Muscle of leg (tissue), 11 donors: ENCODE measurements around the gene NT5DC3. TPM values are rescaled to one million over a fixed set of nuclear protein-coding genes. Genes with fewer than 3 reads are reported as not detected.

ENCODE experiments used
- DNase-seq: peaks from one replicate; pipeline ENCODE4 v3.0.0; 2013
- H3K27ac ChIP-seq: one replicate; pipeline ENCODE4 v1.5.1; 2013; ENCODE audit warnings: mild to moderate bottlenecking, low read length, control low read depth
- H3K27me3 ChIP-seq: one replicate; pipeline ENCODE4 v1.6.1; 2013; ENCODE audit warnings: low read length; ENCODE audit not compliant: control insufficient read depth, insufficient read depth
- H3K36me3 ChIP-seq: one replicate; pipeline ENCODE4 v1.6.1; 2013; ENCODE audit warnings: low read length; ENCODE audit not compliant: control insufficient read depth, insufficient read depth
- H3K4me1 ChIP-seq: one replicate; pipeline ENCODE4 v1.6.1; 2013; ENCODE audit warnings: low read length; ENCODE audit not compliant: control insufficient read depth, insufficient read depth
- H3K4me3 ChIP-seq: one replicate; pipeline ENCODE4 v1.5.1; 2013; ENCODE audit warnings: low read length, control low read depth
- H3K9me3 ChIP-seq: replicated peaks from 2 replicates; pipeline ENCODE4 v1.6.1; 2013; ENCODE audit warnings: low read depth, low read length; ENCODE audit not compliant: control insufficient read depth
- WGBS: methylation state at CpG from one replicate; pipeline ENCODE4 v1.1.5; 2013; ENCODE audit warnings: missing lambda C conversion rate; ENCODE audit not compliant: insufficient coverage; 5-methylcytosine and 5-hydroxymethylcytosine counted together
- polyA plus RNA-seq, 8 donors: library from polyadenylated mRNA; unstranded; fragments of 120-200 nt; gene quantifications; one replicate each; pipeline versions ENCODE4 v1.2.1 to v1.2.3, GENCODE V29; 2013; ENCODE audit warnings: inconsistent platforms in 1 of 8, low replicate concordance in 1 of 8; ENCODE audit not compliant: insufficient read length in 8 of 8, insufficient read depth in 1 of 8
- total RNA-seq: library from RNA; stranded (reverse); fragments of 120-200 nt; gene quantifications from one replicate; pipeline ENCODE4 v1.2.4, GENCODE V29; 2013

NT5DC3 gene
- total and polyA plus RNA-seq, 9 donors = 4.6 to 8.7 (median 7.1) TPM

GRCh38 chr12:103772367-103773108, 68.5 kb downstream of the NT5DC3 start:
- H3K27me3 ChIP-seq = no peaks in the 10 kb centered on the region
- H3K9me3 ChIP-seq = no peaks in the 10 kb centered on the region
- H3K36me3 ChIP-seq = peaks cover 20% of the 10 kb centered on the region
- no peak overlapping the region for H3K4me3 ChIP-seq
- H3K27ac ChIP-seq = peak overlapping the region; percentile 7
- WGBS = 74% methylated on average over 5 of the region's 7 CpGs
- H3K4me1 ChIP-seq = peaks cover 14% of the 10 kb centered on the region
- peak; percentile 15 for DNase-seq

DNA sequence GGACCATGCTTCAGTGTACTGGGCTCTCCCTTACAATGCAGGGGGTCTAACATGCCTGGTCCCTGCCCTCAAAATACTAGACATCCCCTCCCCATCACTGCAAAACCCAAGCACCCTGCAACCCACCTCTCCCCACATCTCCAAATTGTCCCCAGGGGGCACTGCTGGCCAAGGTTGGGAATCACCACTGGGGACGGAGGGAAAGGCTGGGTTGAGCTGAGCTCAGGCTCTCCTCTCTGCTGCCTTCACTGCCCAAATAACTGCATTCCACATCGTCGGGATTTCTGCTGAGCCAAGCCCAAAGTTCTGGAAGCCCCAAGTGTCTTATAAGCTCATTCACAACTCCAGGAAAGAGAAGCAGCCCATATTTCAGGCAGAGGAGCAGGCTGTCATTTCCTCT, 69.6 kb downstream of the NT5DC3 start:
- H3K4me1 ChIP-seq = peaks cover 14% of the 10 kb centered on the region
- H3K4me3 ChIP-seq = no peak overlapping the region
- peaks cover 10% of the 10 kb centered on the region for H3K36me3 ChIP-seq
- 33% methylated on average over 3 of the region's 3 CpGs for WGBS
- DNase-seq = peak; percentile 19
- no peaks in the 10 kb centered on the region for H3K9me3 ChIP-seq
- no peaks in the 10 kb centered on the region for H3K27me3 ChIP-seq
- no peak overlapping the region for H3K27ac ChIP-seq

DNA sequence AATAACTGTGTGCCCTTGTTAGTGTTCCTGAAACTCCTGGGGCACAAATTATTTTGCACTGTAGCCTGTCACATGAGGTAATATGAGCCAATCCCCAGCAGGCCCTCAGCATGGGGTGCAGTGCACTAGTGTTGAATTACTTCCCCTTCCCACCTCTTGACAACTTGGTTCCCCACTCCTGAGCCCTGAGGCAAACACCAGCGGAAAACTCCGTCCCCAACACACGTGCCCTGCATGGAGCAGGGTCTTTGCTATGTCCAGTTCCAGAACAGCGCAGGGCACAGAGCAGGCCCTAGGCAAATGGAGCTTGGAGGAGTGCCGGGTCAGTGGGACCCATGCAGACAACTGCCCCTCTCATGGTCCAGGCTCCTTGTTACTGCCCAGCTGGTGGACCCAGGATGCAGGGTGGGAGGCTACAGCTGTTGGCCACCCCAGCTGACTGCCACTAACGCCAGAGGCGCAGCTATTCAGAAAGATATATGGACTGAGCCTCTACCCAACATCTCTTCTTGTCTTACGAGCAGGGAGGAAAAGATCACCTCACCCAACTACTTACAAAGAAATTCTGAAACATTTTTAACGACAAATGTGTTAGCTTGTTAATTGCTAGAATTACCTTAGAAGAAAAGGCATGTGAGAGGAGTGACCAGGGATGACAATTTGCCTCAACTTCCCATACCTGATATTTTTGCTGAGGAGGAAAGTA, 71.6 kb downstream of the NT5DC3 start:
- H3K27me3 ChIP-seq = no peaks in the 10 kb centered on the region
- peaks cover 14% of the 10 kb centered on the region for H3K4me1 ChIP-seq
- H3K36me3 ChIP-seq = peaks cover 5% of the 10 kb centered on the region
- peak; percentile 5 for DNase-seq
- H3K27ac ChIP-seq = no peak overlapping the region
- WGBS = 73% methylated on average over 5 of the region's 9 CpGs
- no peaks in the 10 kb centered on the region for H3K9me3 ChIP-seq
- no peak overlapping the region for H3K4me3 ChIP-seq

DNA sequence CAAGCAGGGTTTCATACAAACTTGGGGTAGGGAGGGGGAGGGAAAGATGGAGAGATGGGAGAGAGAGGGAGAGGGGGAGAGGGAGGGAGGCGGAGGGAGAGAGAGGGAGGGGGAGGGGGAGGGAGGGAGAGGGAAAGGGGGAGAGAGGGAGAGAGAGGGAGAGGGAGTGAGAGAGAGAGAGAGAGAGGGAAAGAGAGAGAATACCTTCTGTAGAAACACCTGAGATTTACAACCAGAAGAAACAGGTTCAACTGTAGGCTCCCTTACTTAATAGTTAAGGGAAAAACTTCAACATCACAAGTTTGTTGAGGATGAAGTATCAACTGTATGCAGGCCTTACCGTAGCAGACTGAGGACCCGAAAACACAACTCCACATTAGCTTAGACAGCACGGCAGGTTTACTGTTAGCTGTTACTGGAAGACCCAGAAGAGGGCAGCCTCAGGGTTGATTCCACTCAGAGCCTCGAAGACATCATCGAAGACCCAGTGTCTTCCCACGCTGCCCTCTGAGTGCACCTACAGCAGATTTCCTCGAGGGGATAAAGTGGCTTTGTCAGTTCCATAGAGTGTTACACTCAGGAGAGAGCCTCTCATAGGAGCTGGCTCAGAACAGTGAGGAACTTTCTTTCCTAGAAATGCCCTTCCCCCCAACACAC, 72.4 kb downstream of the NT5DC3 start:
- Histone ChIP-seq H3K9me3 (no peaks in the 10 kb centered on the region), H3K36me3 (peaks cover 5% of the 10 kb centered on the region), H3K4me1 (peaks cover 14% of the 10 kb centered on the region), H3K27me3 (no peaks in the 10 kb centered on the region), H3K4me3 (no peak overlapping the region), H3K27ac (no peak overlapping the region)
- no peak for DNase-seq
- 73% methylated on average over 2 of the region's 8 CpGs for WGBS

DNA sequence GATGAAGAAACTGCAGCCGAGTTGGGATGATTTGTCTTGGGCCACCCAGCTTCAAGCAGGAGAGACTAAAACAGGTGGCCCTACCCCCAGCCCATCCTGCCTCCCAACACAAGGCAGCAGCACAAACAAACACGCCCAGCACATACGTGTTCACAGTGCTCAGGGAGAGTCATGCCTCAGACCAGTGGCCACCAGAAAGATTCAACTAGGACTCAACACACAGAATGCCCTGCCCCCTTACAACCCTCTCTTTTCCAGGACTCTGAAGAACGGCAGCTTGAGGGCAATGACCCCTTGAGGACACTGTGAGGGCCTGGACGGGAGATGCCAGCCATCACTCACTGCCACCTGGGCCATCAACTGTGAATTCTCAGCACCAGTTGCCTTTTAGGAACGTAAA, 75.0 kb downstream of the NT5DC3 start:
- 83% methylated on average over 4 of the region's 6 CpGs for WGBS
- Histone ChIP-seq H3K9me3 (no peaks in the 10 kb centered on the region), H3K27me3 (no peaks in the 10 kb centered on the region), H3K4me3 (no peak overlapping the region), H3K27ac (no peak overlapping the region), H3K36me3 (peaks cover 4% of the 10 kb centered on the region), H3K4me1 (peaks cover 5% of the 10 kb centered on the region)
- DNase-seq = no peak

DNA sequence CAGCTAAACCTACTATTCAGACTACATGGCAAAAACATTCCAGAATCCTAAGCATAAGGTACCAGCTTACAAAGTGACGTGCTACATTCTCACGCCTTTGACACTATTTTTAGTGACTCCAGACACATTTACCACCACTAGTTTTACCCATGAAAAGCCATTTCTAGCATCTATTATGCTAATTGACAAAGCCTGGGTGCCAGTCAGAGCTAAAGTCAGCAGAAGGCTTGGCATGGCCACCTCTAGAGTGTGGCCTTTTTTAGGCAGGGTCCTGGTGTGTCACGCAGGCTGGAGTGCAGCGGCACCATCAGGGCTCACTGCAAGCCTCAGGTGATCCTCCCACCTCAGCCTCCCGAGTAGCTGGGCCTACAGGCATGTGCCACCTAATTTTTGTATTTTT, 75.7 kb downstream of the NT5DC3 start:
- H3K27me3 ChIP-seq = no peaks in the 10 kb centered on the region
- H3K4me3 ChIP-seq = no peak overlapping the region
- no peak for DNase-seq
- H3K9me3 ChIP-seq = no peaks in the 10 kb centered on the region
- H3K36me3 ChIP-seq = no peaks in the 10 kb centered on the region
- 97% methylated on average over 4 of the region's 5 CpGs for WGBS
- no peak overlapping the region for H3K27ac ChIP-seq
- H3K4me1 ChIP-seq = peaks cover 5% of the 10 kb centered on the region

DNA sequence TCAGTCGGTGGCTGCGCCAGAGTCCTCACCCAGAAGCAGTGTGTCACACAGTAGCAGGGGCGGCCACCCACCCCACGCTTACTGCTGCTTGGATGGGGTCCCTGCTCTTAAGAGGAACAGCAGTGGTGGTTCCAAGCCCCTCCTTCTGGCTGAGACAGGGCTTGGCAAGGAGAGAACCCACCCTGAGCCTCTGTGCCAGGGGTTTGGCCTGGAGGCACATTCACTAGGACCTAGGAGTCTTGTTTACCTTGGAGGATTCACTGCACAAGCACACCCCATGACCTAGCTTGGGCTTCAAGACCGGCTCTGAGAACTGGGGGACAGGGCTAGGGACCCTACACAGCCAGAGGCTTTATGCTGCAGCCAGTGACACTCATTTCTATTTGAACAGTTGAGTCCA, 78.6 kb downstream of the NT5DC3 start:
- H3K36me3 ChIP-seq = no peaks in the 10 kb centered on the region
- no peak overlapping the region for H3K27ac ChIP-seq
- WGBS = 62% methylated on average over 5 of the region's 5 CpGs
- DNase-seq = no peak
- H3K4me3 ChIP-seq = no peak overlapping the region
- H3K9me3 ChIP-seq = no peaks in the 10 kb centered on the region
- no peaks in the 10 kb centered on the region for H3K27me3 ChIP-seq
- H3K4me1 ChIP-seq = peaks cover 8% of the 10 kb centered on the region

DNA sequence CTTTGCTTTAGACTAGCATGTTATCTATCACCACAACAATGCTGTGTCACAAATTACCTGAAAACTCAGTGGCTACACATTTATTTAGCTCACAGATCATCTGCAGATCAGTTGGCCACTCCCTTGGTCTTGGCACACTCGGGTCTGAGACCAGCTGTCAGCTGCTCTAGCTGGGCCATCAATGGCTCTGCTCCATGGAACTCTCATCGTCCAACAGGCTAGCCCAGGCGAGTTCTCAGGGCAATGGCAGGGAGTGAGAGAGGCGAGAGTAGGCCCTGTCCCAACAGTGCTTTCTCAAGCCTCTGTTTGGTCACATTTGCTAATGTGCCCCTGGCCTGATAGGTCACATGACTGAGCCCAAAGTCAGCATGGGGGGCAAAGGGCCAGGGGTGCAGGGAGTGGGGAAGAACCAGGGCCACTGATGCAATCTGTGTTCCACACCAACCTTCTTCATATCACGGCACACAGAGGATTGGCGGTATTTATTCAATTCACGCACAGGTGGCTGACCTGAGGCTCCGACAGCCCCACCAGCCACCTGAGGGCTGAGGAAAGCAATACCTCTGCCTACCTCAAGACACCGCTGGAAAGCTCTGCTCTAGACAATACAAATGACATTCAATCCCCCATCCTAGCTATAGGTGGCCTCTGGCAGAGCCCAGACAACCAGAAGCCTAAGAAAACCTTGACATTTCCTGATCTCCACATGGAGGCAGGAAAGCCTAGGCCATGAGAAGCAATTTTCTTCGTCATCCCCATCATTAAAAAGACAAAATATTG, 82.5 kb downstream of the NT5DC3 start:
- H3K4me1 ChIP-seq = peaks cover 8% of the 10 kb centered on the region
- H3K27me3 ChIP-seq = no peaks in the 10 kb centered on the region
- WGBS = 91% methylated on average over 10 of the region's 10 CpGs
- no peak overlapping the region for H3K27ac ChIP-seq
- DNase-seq = peak; percentile 37
- H3K36me3 ChIP-seq = no peaks in the 10 kb centered on the region
- no peak overlapping the region for H3K4me3 ChIP-seq
- H3K9me3 ChIP-seq = no peaks in the 10 kb centered on the region

DNA sequence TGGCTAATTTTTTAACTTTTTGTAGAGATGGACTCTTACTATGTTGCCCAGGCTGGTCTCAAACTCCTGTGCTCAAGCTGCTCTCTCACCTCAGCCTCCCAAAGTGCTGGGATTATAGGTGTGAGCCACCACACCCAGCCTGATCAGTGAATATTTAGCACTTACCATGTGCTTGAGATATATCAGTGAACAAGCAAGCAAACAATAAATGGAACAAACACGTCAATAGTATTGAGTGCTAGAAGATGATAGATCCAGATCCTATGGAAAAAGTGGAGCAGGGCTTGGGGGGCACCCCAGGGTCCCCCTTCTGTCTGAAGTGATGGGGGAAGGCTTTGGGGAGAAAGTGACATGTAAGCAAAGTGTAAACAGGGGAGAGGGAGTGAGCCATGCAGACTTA, 83.8 kb downstream of the NT5DC3 start:
- Histone ChIP-seq H3K4me3 (no peak overlapping the region), H3K36me3 (no peaks in the 10 kb centered on the region), H3K27me3 (no peaks in the 10 kb centered on the region), H3K4me1 (peaks cover 8% of the 10 kb centered on the region), H3K27ac (no peak overlapping the region), H3K9me3 (no peaks in the 10 kb centered on the region)
- WGBS = 100% methylated on average over 1 of the region's 1 CpG
- DNase-seq = no peak

GRCh38 chr12:103756443-103756842, 84.6 kb downstream of the NT5DC3 start:
- no peak overlapping the region for H3K27ac ChIP-seq
- peaks cover 11% of the 10 kb centered on the region for H3K4me1 ChIP-seq

More at GRCh38 chr12:103756443-103756842, 84.6 kb downstream of the NT5DC3 start:
- H3K4me3 ChIP-seq = no peak overlapping the region
- DNase-seq = no peak
- 100% methylated on average over 1 of the region's 5 CpGs for WGBS
- H3K9me3 ChIP-seq = no peaks in the 10 kb centered on the region
- no peaks in the 10 kb centered on the region for H3K36me3 ChIP-seq
- H3K27me3 ChIP-seq = no peaks in the 10 kb centered on the region
